ENCODE data around the gene HPN.

HPN gene

GRCh38 chr19:35090160-35090505, 48.6 kb downstream of the HPN start:
- Histone ChIP-seq H2BK5ac (ENCODE audit: low read depth, low read length, poor library complexity) (no peak overlapping the region), H3K4ac (ENCODE audit: low read depth, low read length) (no peak overlapping the region), H3K23ac (ENCODE audit: low read length) (no peak overlapping the region), H3K14ac (ENCODE audit: low read length) (no peak overlapping the region), H3K18ac (ENCODE audit: low read length) (no peak overlapping the region), H3K79me1 (ENCODE audit: low read length) (peaks cover 5% of the 10 kb centered on the region), H3K27me3 (ENCODE audit: insufficient read depth, low read length) (no peaks in the 10 kb centered on the region), H3K9ac (ENCODE audit: low read length) (no peak overlapping the region), H4K8ac (ENCODE audit: low read depth, low read length) (no peak overlapping the region), H3K9me3 (ENCODE audit: insufficient read depth, low read depth, low read length) (peaks cover 3% of the 10 kb centered on the region), H3K4me3 (ENCODE audit: low read depth, low read length) (no peak overlapping the region), H4K12ac (ENCODE audit: low read depth, low read length) (no peak overlapping the region), H2BK120ac (ENCODE audit: insufficient read depth, low read length, poor library complexity) (no peak overlapping the region), H3K79me2 (ENCODE audit: control insufficient read depth, insufficient read depth, low read length, poor library complexity) (peaks cover 2% of the 10 kb centered on the region), H2BK12ac (ENCODE audit: low read length) (no peak overlapping the region), H3K36me3 (ENCODE audit: control insufficient read depth in 1 of 2, insufficient read depth in 2 of 2, low read length in 2 of 2) (no peaks in the 10 kb centered on the region), H4K91ac (ENCODE audit: low read depth, low read length) (peak overlapping the region; percentile 7), H2AFZ (ENCODE audit: insufficient read depth, low read length, poor library complexity) (no peak overlapping the region), H3K4me2 (ENCODE audit: low read length) (peak overlapping the region; percentile 43), H3K4me1 (ENCODE audit: control insufficient read depth in 1 of 2, insufficient read depth in 2 of 2, low read length in 2 of 2) (peaks cover 6 to 12% of the 10 kb centered on the region in 2 experiments), H3K27ac (ENCODE audit: low read depth, low read length) (no peak overlapping the region), H2AK5ac (ENCODE audit: low read length) (no peak overlapping the region)
- WGBS (ENCODE audit: extremely low coverage, insufficient coverage, insufficient read length) = no CpG with 5 or more reads among the region's 9 CpGs
- peak in 1 of 2 donors; percentile 39 for DNase-seq

DNA sequence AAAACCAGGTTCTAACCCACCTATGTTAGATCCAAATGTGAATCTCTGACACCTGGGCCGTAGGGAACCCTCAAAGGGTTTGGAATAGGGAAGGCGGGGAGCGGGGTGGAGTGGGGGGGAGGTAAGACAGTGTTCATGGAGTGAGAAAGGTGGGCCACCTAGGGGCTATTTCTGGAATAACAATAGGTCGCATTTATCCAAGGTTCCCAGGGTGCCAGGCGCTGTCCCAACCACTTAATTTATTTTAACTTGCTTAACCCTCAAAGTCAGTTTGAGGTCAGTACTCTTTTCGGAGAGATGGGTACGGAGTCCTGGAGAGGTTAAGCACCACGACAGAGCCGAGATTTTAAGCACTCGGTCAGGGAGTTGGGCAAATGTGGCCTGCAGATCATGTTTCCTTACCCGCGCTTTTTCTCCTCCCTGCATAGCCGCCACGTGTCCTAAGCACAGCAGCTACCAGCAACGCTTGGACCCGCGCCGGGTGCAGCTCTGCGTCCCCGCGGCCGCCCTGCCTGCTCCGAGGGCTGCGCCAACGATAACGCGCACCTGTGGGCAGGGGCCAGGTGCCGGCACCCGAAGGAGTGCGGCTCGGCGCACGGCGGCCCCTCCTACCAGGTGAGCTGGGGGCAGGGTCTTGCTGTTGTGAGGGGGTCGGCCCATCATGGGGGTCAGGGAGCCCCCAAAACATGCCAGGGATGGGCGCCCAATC, 49.1 kb downstream of the HPN start:
- peaks cover 6 to 12% of the 10 kb centered on the region in 2 experiments for H3K4me1 ChIP-seq (ENCODE audit: control insufficient read depth in 1 of 2, insufficient read depth in 2 of 2, low read length in 2 of 2)
- H2BK12ac ChIP-seq (ENCODE audit: low read length) = no peak overlapping the region
- H3K27me3 ChIP-seq (ENCODE audit: insufficient read depth, low read length) = no peaks in the 10 kb centered on the region
- H4K8ac ChIP-seq (ENCODE audit: low read depth, low read length) = no peak overlapping the region
- peak; percentile 29 to 65 for DNase-seq
- H3K79me1 ChIP-seq (ENCODE audit: low read length) = peaks cover 5% of the 10 kb centered on the region
- no peak overlapping the region for H3K4ac ChIP-seq (ENCODE audit: low read depth, low read length)
- H3K18ac ChIP-seq (ENCODE audit: low read length) = no peak overlapping the region
- H4K12ac ChIP-seq (ENCODE audit: low read depth, low read length) = no peak overlapping the region
- no peak overlapping the region for H4K91ac ChIP-seq (ENCODE audit: low read depth, low read length)
- peak overlapping the region; percentile 64 for H3K4me2 ChIP-seq (ENCODE audit: low read length)
- no peak overlapping the region for H2AK5ac ChIP-seq (ENCODE audit: low read length)
- H3K4me3 ChIP-seq (ENCODE audit: low read depth, low read length) = peak overlapping the region; percentile 20
- no peak overlapping the region for H3K27ac ChIP-seq (ENCODE audit: low read depth, low read length)
- H3K23ac ChIP-seq (ENCODE audit: low read length) = no peak overlapping the region
- H3K79me2 ChIP-seq (ENCODE audit: control insufficient read depth, insufficient read depth, low read length, poor library complexity) = peaks cover 2% of the 10 kb centered on the region
- no peak overlapping the region for H2BK120ac ChIP-seq (ENCODE audit: insufficient read depth, low read length, poor library complexity)
- peak overlapping the region; percentile 72 for H2AFZ ChIP-seq (ENCODE audit: insufficient read depth, low read length, poor library complexity)
- H3K9me3 ChIP-seq (ENCODE audit: insufficient read depth, low read depth, low read length) = peaks cover 3% of the 10 kb centered on the region
- no peaks in the 10 kb centered on the region for H3K36me3 ChIP-seq (ENCODE audit: control insufficient read depth in 1 of 2, insufficient read depth in 2 of 2, low read length in 2 of 2)
- no peak overlapping the region for H3K14ac ChIP-seq (ENCODE audit: low read length)
- no CpG with 5 or more reads among the region's 36 CpGs for WGBS (ENCODE audit: extremely low coverage, insufficient coverage, insufficient read length)
- H3K9ac ChIP-seq (ENCODE audit: low read length) = no peak overlapping the region
- H2BK5ac ChIP-seq (ENCODE audit: low read depth, low read length, poor library complexity) = no peak overlapping the region

- Histone ChIP-seq H2BK120ac (ENCODE audit: insufficient read depth, low read length, poor library complexity) (peak overlapping the region; percentile 29), H3K4me2 (ENCODE audit: low read length) (no peak overlapping the region), H3K9ac (ENCODE audit: low read length) (peak overlapping the region; percentile 64), H3K27me3 (ENCODE audit: insufficient read depth, low read length) (no peaks in the 10 kb centered on the region), H3K4ac (ENCODE audit: low read depth, low read length) (no peak overlapping the region), H2AFZ (ENCODE audit: insufficient read depth, low read length, poor library complexity) (no peak overlapping the region), H3K79me1 (ENCODE audit: low read length) (peaks cover 5% of the 10 kb centered on the region), H2AK5ac (ENCODE audit: low read length) (no peak overlapping the region), H2BK12ac (ENCODE audit: low read length) (no peak overlapping the region), H3K79me2 (ENCODE audit: control insufficient read depth, insufficient read depth, low read length, poor library complexity) (peaks cover 2% of the 10 kb centered on the region), H3K4me3 (ENCODE audit: low read depth, low read length) (no peak overlapping the region), H4K8ac (ENCODE audit: low read depth, low read length) (no peak overlapping the region), H2BK5ac (ENCODE audit: low read depth, low read length, poor library complexity) (no peak overlapping the region), H3K36me3 (ENCODE audit: control insufficient read depth in 1 of 2, insufficient read depth in 2 of 2, low read length in 2 of 2) (no peaks in the 10 kb centered on the region), H3K4me1 (ENCODE audit: control insufficient read depth in 1 of 2, insufficient read depth in 2 of 2, low read length in 2 of 2) (peaks cover 4 to 8% of the 10 kb centered on the region in 2 experiments), H3K18ac (ENCODE audit: low read length) (no peak overlapping the region), H4K91ac (ENCODE audit: low read depth, low read length) (peak overlapping the region; percentile 3), H3K23ac (ENCODE audit: low read length) (no peak overlapping the region), H4K12ac (ENCODE audit: low read depth, low read length) (no peak overlapping the region), H3K27ac (ENCODE audit: low read depth, low read length) (no peak overlapping the region), H3K9me3 (ENCODE audit: insufficient read depth, low read depth, low read length) (no peaks in the 10 kb centered on the region), H3K14ac (ENCODE audit: low read length) (peak overlapping the region; percentile 9)
- WGBS (ENCODE audit: extremely low coverage, insufficient coverage, insufficient read length) = no CpG with 5 or more reads among the region's 5 CpGs
- DNase-seq = peak in 1 of 2 donors; percentile 49
These were observed 51.9 kb downstream of the HPN start for GRCh38 chr19:35093430-35093829.

DNA sequence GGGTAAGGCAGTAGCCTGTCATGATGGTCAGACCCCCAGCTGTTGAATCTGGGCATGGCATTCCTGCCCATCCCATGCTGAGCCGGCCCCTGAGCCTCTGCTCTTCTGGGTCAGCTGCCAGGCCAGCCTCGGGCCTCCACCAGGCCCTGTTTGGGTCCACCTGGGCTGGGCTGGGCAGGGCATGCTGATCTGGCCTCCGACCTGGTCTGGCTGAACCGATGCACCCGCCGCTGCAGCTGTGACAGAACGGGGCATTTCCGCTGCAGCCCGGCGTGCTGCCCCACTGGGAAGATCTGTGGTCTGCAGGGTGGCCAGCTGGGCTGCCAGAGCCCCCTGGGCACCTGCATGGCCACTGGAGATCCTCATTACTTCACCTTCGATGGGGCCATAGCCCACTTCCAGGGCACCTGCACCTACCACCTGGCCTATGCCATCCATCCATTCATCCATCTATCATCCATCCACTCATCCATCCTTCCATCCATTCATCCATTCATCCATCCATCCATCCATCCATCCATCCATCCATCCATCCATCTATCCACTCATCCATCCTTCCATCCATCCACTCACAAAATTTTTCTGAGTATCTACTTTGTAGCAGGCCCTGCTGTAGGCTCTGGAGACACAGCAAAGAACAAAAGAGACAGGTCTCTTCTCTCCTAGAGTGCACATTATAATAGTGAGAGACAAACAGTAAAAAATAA, 52.6 kb downstream of the HPN start:
- H3K27ac ChIP-seq (ENCODE audit: low read depth, low read length) = no peak overlapping the region
- H3K27me3 ChIP-seq (ENCODE audit: insufficient read depth, low read length) = no peaks in the 10 kb centered on the region
- peak overlapping the region; percentile 20 for H2BK12ac ChIP-seq (ENCODE audit: low read length)
- no peak overlapping the region for H3K18ac ChIP-seq (ENCODE audit: low read length)
- H4K8ac ChIP-seq (ENCODE audit: low read depth, low read length) = peak overlapping the region; percentile 8
- peak overlapping the region; percentile 3 for H4K91ac ChIP-seq (ENCODE audit: low read depth, low read length)
- no peak overlapping the region for H4K12ac ChIP-seq (ENCODE audit: low read depth, low read length)
- H2BK120ac ChIP-seq (ENCODE audit: insufficient read depth, low read length, poor library complexity) = peak overlapping the region; percentile 29
- peaks cover 2% of the 10 kb centered on the region for H3K79me2 ChIP-seq (ENCODE audit: control insufficient read depth, insufficient read depth, low read length, poor library complexity)
- H3K4me1 ChIP-seq (ENCODE audit: control insufficient read depth in 1 of 2, insufficient read depth in 2 of 2, low read length in 2 of 2) = peaks cover 4 to 7% of the 10 kb centered on the region in 2 experiments
- no peak overlapping the region for H2AK5ac ChIP-seq (ENCODE audit: low read length)
- H3K23ac ChIP-seq (ENCODE audit: low read length) = no peak overlapping the region
- H2AFZ ChIP-seq (ENCODE audit: insufficient read depth, low read length, poor library complexity) = no peak overlapping the region
- peak overlapping the region; percentile 21 for H2BK5ac ChIP-seq (ENCODE audit: low read depth, low read length, poor library complexity)
- no peak overlapping the region for H3K4me2 ChIP-seq (ENCODE audit: low read length)
- no peak overlapping the region for H3K4me3 ChIP-seq (ENCODE audit: low read depth, low read length)
- no peaks in the 10 kb centered on the region for H3K9me3 ChIP-seq (ENCODE audit: insufficient read depth, low read depth, low read length)
- peak overlapping the region; percentile 9 for H3K14ac ChIP-seq (ENCODE audit: low read length)
- no peak overlapping the region for H3K4ac ChIP-seq (ENCODE audit: low read depth, low read length)
- no peaks in the 10 kb centered on the region for H3K36me3 ChIP-seq (ENCODE audit: control insufficient read depth in 1 of 2, insufficient read depth in 2 of 2, low read length in 2 of 2)
- H3K9ac ChIP-seq (ENCODE audit: low read length) = no peak overlapping the region
- WGBS (ENCODE audit: extremely low coverage, insufficient coverage, insufficient read length) = no CpG with 5 or more reads among the region's 11 CpGs
- peaks cover 5% of the 10 kb centered on the region for H3K79me1 ChIP-seq (ENCODE audit: low read length)
- DNase-seq = no peak
